Loucy (cell line): ENCODE results near the gene ASB8.

ENCODE experiments used
- CTCF ChIP-seq: fragments of 200-600 bp; sonication (generic); conservative IDR thresholded peaks from 2 replicates; pipeline ENCODE4 v1.5.1; 2014; ENCODE audit warnings: mild to moderate bottlenecking, antibody characterized with exemption, low read length
- EZH2phosphoT487 ChIP-seq: fragments of 200-600 bp; IDR thresholded peaks from 2 replicates; pipeline ENCODE4 v1.6.1; 2018; ENCODE audit warnings: antibody characterized with exemption, mild to moderate bottlenecking, moderate library complexity, borderline replicate concordance

- TF ChIP-seq EZH2phosphoT487 (no peak), CTCF (no peak)
Observed at GRCh38 chr12:48169011-48169410, 11.7 kb upstream of the ASB8 start.
